ENCODE measurements around the gene DLGAP4. TPM values are rescaled to one million over a fixed set of nuclear protein-coding genes. Genes with fewer than 3 reads are reported as not detected.

The DLGAP4 gene
- total and polyA plus RNA-seq, 2 of the 8 experiments (the other 6 are each of a cell fraction or from before 2014, with no cell fraction given), result 41.2 to 57.2 TPM

DNA sequence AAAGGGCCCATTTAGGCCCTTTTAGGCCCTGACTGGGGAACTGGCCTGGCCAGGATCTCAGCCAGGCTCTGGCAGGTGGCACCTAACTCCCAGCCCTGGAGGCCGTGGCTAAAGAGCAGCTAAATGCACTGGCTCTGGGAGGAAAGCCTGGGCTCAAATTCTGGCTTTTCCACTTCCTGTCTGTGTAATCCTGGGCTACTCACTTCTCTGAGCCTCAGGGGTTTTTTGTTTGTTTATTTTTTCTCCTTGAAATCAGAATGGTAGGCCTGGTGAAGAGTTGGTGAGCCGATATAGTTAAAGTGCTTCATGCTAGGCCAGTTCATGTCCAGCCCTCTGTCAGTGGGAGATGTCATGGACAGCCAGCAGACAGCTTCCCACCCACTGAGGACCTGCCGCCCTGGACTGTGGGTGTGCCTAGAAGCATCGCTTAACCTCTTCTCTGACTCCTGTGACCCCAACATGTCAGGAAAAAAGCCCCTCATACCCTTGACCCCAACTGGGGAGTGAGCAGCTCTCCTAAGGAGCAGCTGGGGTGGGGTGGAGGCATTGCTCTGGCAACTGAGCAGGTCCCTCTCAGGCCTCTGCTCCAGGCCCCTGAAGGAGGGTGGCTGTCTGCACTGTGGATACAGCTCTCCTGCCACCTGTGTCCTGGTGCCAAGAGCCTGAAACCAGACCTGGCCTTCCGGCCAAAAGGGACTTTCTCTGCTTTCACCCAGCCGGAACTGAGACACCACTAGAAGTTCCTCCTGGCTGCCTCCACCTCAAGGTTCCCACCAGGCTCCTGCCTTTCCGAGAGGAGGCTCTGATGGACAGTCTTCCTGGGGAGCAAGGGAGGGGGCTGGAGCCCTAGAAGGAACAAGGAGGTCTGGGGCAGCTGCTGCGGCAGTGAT, 178.0 kb downstream of the DLGAP4 start (continued):
- TF ChIP-seq KDM1A (IDR thresholded peaks at IDR 0.05; ENCODE audit: borderline replicate concordance, low read length) (no peak), BACH1 (IDR thresholded peaks at IDR 0.05; ENCODE audit: low read length) (no peak), CBX5 (IDR thresholded peaks at IDR 0.05; ENCODE audit: low read depth, low read length) (no peak), EP300 (IDR thresholded peaks at IDR 0.05; ENCODE audit: borderline replicate concordance in 1 of 2, low read depth in 2 of 2, low read length in 2 of 2) (no peak), SAP30 (IDR thresholded peaks at IDR 0.05; ENCODE audit: insufficient read depth, insufficient replicate concordance, low read length) (no peak), POU5F1 (IDR thresholded peaks at IDR 0.05; ENCODE audit: low read depth, low read length) (no peak), POLR2A (IDR thresholded peaks at IDR 0.05; ENCODE audit: control extremely low read depth in 1 of 2, low read depth in 2 of 2, low read length in 2 of 2) (no peak), NANOG (IDR thresholded peaks at IDR 0.05; ENCODE audit: insufficient read depth, low read depth, low read length, poor library complexity, severe bottlenecking) (no peak)
- TF ChIP-seq, protein P1, sequence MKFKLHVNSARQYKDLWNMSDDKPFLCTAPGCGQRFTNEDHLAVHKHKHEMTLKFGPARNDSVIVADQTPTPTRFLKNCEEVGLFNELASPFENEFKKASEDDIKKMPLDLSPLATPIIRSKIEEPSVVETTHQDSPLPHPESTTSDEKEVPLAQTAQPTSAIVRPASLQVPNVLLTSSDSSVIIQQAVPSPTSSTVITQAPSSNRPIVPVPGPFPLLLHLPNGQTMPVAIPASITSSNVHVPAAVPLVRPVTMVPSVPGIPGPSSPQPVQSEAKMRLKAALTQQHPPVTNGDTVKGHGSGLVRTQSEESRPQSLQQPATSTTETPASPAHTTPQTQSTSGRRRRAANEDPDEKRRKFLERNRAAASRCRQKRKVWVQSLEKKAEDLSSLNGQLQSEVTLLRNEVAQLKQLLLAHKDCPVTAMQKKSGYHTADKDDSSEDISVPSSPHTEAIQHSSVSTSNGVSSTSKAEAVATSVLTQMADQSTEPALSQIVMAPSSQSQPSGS (IDR thresholded peaks at IDR 0.05; ENCODE audit: low read length), result no peak

Measured in H1 (cell line).